Activated CD4-positive, alpha-beta T cell treated with anti-CD3 and anti-CD28 coated beads, Interleukin-2, amount 10 ng/mL, durations not matched to agents 7 days and 5 days (primary cell): ENCODE data around the gene MUC13. TPM values are rescaled to one million over a fixed set of nuclear protein-coding genes. Genes with fewer than 3 reads are reported as not detected.
A peak's percentile ranks its signal among the peaks of the same experiment; 100 is the strongest.

Source experiments
- CTCF ChIA-PET: fragments of 350-600 bp; sonication (Branson Sonifier 250); formaldehyde crosslinking; loops from one replicate; lab custom pipeline; 2021; ENCODE audit warnings: antibody characterized with exemption; lab: Charles Lee
- POLR2A ChIA-PET: fragments of 350-600 bp; sonication (Branson Sonifier 250); formaldehyde crosslinking; loops from one replicate; lab custom pipeline; 2021; ENCODE audit warnings: antibody characterized with exemption; lab: Charles Lee
- DNase-seq: peaks from one replicate; pipeline ENCODE4 v3.0.0-alpha.2; 2020
- H3K27ac Mint-ChIP-seq: one replicate; pipeline ENCODE4 v1.8.0; 2021; ENCODE audit warnings: mild to moderate bottlenecking, moderate library complexity, mixed read lengths
- H3K27me3 Mint-ChIP-seq: one replicate; pipeline ENCODE4 v1.8.0; 2021; ENCODE audit warnings: mixed read lengths
- H3K36me3 Mint-ChIP-seq: one replicate; pipeline ENCODE4 v1.8.0; 2021; ENCODE audit warnings: low read depth, mixed read lengths
- H3K4me1 Mint-ChIP-seq: one replicate; pipeline ENCODE4 v1.8.0; 2021; ENCODE audit warnings: mixed read lengths
- H3K4me3 Mint-ChIP-seq: one replicate; pipeline ENCODE4 v1.8.0; 2021; ENCODE audit warnings: mild to moderate bottlenecking, moderate library complexity, mixed read lengths
- H3K9me3 Mint-ChIP-seq: one replicate; pipeline ENCODE4 v1.8.0; 2021; ENCODE audit warnings: mixed read lengths
- total RNA-seq, 2 experiments: library from RNA; stranded (reverse); gene quantifications; one replicate each; pipeline ENCODE4 v1.2.3, GENCODE V29; 2021

The MUC13 gene
- total RNA-seq, 2 experiments from 2014 or later: not detected

DNA sequence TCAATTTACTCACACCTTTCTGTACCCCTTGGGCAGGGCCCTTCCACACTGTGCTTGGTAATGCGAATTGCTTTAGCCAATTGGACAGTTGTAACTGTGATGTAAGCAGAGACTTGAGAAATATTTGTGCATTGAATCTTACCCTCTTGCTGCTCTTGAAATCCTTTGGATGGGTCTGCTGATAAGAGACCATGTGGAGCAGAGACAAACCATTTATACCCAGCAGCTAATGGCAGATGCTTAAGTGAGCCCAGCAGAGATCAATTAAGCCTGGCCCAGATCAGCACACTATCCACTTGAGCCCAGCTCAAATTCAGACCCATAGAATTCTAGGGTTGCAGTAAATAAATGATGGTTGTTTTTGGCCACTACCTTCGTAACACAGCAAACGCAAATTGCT lies 19.3 kb downstream of the MUC13 start:
- no peaks in the 10 kb centered on the region for H3K36me3 Mint-ChIP-seq
- no peak overlapping the region for H3K4me3 Mint-ChIP-seq
- no peaks in the 10 kb centered on the region for H3K9me3 Mint-ChIP-seq
- ChIA-PET POLR2A (no interaction called here), CTCF (no interaction called here)
- H3K27me3 Mint-ChIP-seq: peaks cover 8% of the 10 kb centered on the region
- H3K4me1 Mint-ChIP-seq: no peaks in the 10 kb centered on the region
- DNase-seq: no peak
- no peak overlapping the region for H3K27ac Mint-ChIP-seq

DNA sequence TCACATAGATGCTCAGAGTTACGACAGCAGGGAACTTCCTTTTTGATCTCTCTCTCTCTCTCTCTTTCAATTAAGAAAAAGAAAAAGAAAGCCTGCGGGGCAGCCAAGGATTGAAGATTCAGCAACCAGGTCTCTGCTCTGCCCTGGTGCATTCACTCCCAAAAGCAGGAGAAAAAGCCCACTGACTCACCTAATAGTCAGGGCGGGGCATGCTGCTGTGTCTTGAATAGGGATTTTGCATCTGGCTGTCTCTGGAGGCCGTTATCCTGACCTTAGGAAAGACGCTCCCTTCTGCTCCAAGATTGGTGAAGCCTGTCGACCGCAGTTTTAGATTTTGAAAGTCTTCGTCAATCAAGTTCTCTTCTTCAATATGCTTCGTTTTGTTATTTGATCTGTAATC lies 26.6 kb downstream of the MUC13 start:
- DNase-seq: no peak
- CTCF ChIA-PET: no interaction called here
- POLR2A ChIA-PET: no interaction called here
- Mint-ChIP-seq H3K4me1 (no peaks in the 10 kb centered on the region), H3K4me3 (no peak overlapping the region), H3K27me3 (peaks cover 28% of the 10 kb centered on the region), H3K9me3 (no peaks in the 10 kb centered on the region), H3K27ac (no peak overlapping the region), H3K36me3 (no peaks in the 10 kb centered on the region)

DNA sequence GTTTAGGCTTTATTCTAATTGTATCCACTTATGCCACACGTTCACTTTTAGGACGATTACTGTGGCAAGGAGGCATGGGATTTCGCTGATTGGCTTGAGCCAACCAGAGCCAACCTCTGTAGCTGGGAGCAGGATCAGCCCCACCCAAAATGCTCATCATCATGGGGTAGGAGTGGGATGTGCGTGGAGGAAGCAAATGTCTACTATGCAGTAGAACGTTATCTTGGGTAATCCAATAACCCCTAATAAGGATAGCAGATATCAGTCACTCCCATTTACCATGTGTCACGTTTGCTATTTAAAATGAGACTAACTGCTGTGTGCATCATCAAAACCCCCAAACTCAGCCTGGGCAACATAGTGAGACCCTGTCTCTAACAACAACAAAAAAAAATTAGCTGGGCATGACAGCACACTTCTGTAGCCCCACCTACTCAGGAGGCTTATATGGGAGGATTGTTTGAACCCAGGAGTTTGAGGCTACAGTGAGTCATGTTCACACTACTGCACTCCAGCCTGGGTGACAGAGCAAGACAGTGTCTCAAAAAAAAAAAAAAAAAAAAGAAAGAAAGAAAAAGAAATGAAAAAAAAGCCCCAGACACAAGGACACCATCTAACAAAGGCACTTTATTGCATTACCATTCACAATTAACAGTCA lies 29.6 kb downstream of the MUC13 start:
- no peak overlapping the region for H3K27ac Mint-ChIP-seq
- ChIA-PET POLR2A (no interaction called here), CTCF (interaction anchor here (1.1 kb wide), 1 partner anchor 125 kb away, joined by 3 read pairs; no protein-coding TSS in a partner anchor)
- no peaks in the 10 kb centered on the region for H3K36me3 Mint-ChIP-seq
- no peaks in the 10 kb centered on the region for H3K9me3 Mint-ChIP-seq
- DNase-seq: no peak
- H3K4me3 Mint-ChIP-seq: no peak overlapping the region
- H3K4me1 Mint-ChIP-seq: peaks cover 8% of the 10 kb centered on the region
- H3K27me3 Mint-ChIP-seq: peaks cover 19% of the 10 kb centered on the region

DNA sequence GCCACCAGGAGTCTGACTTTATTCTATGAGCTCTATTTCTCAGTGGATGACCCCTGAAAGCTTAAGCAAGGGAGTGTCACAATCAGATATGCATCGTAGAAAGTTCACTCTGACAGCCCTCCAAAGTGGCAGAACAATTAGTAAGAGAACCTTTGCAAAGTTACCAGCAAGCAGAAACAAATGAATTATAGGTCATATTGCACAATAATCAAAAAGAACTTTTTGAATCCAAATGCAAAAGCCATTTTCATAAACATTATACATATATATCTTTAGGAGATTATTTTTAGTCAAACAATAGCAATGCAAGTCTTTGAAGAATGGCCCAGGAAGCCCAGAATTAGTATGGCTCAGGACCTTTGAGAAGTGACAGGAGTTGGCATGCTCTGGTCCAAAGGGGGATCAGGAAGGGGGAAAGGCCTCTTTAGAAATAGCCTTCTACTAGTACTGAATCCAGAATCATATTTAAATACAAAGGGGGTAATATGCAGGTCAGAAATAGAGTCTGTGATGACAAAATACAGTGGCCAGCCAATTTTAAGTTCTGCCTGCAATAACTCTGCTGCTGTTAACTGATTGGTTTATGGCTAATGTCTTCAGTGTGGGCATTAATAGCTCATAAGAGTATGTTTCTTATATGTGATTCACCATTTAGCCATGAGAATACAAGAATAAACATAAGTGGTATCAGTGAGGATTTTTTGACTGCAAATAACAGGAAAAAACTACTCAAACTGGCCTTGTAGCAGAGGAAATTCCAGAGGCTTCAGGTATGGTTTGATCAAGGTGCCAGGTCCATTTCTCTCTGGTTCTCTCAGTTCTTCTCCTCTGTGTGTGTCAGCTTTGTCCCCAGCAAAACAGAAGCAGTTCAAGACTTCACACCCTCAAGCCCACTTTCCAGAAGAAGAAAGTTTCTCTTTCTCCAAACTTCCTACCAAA lies 30.4 kb downstream of the MUC13 start:
- CTCF ChIA-PET: interaction anchor here (1.6 to 3.5 kb wide), 2 partner anchors 15 to 143 kb away, joined by 11 to 25 read pairs; partner anchors contain the start of gene ITGB5
- H3K9me3 Mint-ChIP-seq: no peaks in the 10 kb centered on the region
- H3K4me3 Mint-ChIP-seq: no peak overlapping the region
- peaks cover 18% of the 10 kb centered on the region for H3K27me3 Mint-ChIP-seq
- POLR2A ChIA-PET: no interaction called here
- no peak for DNase-seq
- H3K36me3 Mint-ChIP-seq: no peaks in the 10 kb centered on the region
- H3K4me1 Mint-ChIP-seq: peaks cover 8% of the 10 kb centered on the region
- H3K27ac Mint-ChIP-seq: no peak overlapping the region

DNA sequence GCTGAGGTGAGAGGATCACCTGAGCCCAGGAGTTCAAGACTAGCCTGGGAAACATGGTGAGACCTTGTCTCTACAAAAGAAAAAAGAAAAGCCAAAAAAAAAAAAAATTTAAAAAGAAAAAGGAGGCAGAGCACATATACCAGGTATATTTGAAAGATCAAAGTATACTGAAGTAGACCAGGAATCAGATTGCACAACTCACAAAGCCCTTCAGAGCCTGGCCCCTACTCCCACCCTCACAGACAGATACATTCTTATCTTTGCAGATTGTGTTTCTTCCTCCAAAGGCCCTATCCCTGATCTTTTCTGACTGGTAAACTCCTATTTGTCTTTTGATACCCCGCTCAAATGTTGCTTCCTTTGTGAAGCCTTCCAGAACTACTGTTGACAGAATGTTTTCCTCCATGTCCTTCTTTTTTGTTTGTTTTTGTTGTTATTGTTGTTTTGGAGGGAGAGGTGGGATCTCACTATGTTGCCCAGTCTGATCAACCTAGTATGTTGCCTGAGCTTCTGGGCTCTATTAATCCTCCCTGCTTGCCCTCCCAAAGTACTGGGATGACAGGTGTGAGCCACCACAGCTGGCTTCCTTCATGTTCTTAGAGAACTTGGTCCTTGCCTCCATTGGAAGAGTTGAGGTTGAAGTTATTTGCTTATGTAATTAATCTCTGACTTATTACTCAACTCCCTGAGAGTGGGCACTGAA lies 37.6 kb downstream of the MUC13 start:
- Mint-ChIP-seq H3K4me1 (peaks cover 8% of the 10 kb centered on the region), H3K4me3 (no peak overlapping the region), H3K27me3 (no peaks in the 10 kb centered on the region), H3K9me3 (no peaks in the 10 kb centered on the region), H3K27ac (no peak overlapping the region), H3K36me3 (no peaks in the 10 kb centered on the region)
- ChIA-PET POLR2A (no interaction called here), CTCF (interaction anchor here (0.8 kb wide), 1 partner anchor 136 kb away, joined by 3 read pairs; no protein-coding TSS in a partner anchor)
- DNase-seq: no peak

DNA sequence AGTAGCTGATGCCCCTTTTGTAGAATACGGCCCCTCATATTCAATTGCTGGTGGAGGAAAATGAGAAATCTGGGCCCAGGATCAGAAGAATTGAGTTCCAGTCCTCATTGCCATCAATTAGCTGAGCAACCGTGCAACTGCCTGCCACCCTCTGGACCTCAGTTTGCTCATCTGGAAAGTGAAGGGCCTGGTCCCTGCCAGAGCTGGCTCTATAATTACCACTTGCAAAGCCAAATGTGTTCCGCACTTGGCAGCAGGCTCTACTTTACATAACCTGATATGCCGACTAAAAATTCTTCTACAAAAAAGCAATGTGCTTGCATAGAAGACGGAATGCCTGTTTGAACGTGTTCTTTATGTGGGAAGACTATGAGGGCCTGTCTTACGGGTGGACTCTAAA lies 38.8 kb downstream of the MUC13 start:
- Mint-ChIP-seq H3K27ac (no peak overlapping the region), H3K4me1 (peaks cover under 1% of the 10 kb centered on the region), H3K27me3 (peaks cover 2% of the 10 kb centered on the region), H3K36me3 (no peaks in the 10 kb centered on the region), H3K9me3 (no peaks in the 10 kb centered on the region), H3K4me3 (no peak overlapping the region)
- CTCF ChIA-PET: interaction anchor here (2.0 kb wide), 1 partner anchor 135 kb away, joined by 16 read pairs; no protein-coding TSS in a partner anchor
- POLR2A ChIA-PET: no interaction called here
- no peak for DNase-seq

DNA sequence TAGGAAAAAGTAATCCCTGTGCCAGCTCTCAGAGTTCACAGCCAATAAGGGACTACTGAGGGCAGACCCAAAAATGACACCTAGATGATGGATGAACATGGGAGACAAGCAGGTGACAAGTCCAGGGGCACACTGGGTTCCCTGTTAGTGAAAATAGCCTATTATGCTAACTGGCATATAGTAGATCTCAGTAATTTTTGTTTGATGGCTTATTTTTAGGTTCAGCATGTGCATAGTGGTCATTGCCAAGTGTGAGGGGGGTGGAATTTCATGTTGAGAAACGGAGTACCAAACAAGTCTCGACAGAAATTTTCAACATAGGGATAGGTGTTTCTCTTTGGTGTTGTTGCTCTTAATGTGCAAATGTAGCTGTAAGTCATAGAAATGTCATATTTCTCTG lies 41.0 kb downstream of the MUC13 start:
- no peak overlapping the region for H3K4me3 Mint-ChIP-seq
- H3K27me3 Mint-ChIP-seq: peaks cover 19% of the 10 kb centered on the region
- CTCF ChIA-PET: interaction anchor here (0.6 kb wide), 1 partner anchor 133 kb away, joined by 4 read pairs; no protein-coding TSS in a partner anchor
- POLR2A ChIA-PET: no interaction called here
- no peaks in the 10 kb centered on the region for H3K4me1 Mint-ChIP-seq
- H3K9me3 Mint-ChIP-seq: no peaks in the 10 kb centered on the region
- no peaks in the 10 kb centered on the region for H3K36me3 Mint-ChIP-seq
- DNase-seq: no peak
- H3K27ac Mint-ChIP-seq: no peak overlapping the region

DNA sequence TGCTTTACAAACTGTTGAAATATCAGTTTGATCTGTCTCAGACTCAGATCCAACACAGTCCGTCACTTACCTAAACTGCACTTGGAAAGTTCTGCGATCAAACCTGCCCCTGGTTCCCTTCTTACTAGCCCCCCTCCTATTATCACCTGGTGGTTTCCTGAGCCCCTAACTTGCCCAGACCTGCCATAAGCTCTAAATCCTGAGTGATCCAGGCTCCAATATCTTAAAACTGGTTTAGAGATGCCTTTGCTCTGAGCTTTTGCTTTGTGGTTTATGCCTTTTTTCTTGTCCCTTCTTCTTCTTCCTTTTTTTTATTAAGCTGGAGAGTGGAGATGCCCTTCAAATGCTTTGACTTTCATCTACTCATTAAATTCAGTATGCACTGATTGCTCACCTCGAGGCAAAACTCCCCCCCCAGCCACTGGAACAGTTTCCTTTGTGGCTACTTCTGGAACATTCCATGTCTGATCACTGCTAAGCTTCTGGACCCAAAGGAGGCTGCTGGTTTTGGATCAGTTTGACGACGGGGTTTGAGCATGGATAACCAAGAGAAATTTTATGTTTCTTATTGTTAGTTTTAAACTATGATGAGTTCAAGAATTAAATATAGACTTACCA lies 43.9 kb downstream of the MUC13 start:
- Mint-ChIP-seq H3K9me3 (no peaks in the 10 kb centered on the region), H3K36me3 (no peaks in the 10 kb centered on the region), H3K27ac (no peak overlapping the region), H3K4me1 (peaks cover 4% of the 10 kb centered on the region), H3K27me3 (peaks cover 34% of the 10 kb centered on the region), H3K4me3 (no peak overlapping the region)
- ChIA-PET CTCF (interaction anchor here (0.6 to 5.9 kb wide), 3 partner anchors 12 to 372 kb away, joined by 3 to 25 read pairs (median 3); no protein-coding TSS in a partner anchor), POLR2A (no interaction called here)
- no peak for DNase-seq

DNA sequence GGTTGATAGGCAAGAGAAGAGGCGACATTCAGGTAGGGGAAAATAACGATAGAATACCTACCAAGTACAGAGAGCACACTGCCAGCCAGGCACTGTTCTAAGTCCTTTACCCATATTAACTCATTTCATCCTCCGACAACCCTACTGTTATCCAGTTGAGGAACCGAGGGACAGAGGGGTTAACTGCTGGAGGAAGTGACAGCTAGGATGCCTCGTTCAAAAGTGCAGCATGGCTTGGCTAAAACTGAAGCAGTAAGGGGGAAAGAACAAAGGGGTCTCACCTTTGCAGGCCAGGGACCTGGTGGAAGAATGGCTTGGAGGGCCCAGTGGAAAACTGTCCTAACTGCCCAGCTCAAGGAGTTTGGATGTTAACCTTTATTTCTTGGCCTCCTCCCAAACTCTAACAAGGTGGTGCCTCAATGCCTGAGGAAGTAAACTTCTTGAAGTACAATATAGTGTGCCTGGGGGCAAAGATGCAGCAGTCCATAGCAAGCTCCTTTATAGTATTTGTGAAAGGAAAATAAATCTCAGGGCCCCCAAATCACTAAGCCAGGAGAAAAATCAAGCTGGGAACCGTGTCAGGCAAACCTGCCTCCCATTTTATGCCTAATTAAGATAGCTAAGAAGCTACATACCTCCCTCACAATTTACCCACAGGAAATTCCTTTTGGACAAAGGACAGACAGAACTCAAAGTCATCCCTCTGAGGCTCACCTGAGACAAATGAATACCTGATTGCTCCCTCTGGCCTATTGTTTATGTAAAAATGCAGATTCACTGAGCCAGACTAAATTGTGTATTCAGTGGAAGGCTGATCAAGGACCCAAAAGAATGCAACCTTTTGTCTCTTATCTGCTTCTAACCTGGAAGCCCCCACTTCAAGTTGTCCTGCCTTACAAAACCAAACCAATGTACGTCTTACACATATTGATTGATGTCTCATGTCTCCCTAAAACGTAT lies 45.8 kb downstream of the MUC13 start:
- peaks cover 4% of the 10 kb centered on the region for H3K4me1 Mint-ChIP-seq
- H3K9me3 Mint-ChIP-seq: no peaks in the 10 kb centered on the region
- H3K27ac Mint-ChIP-seq: no peak overlapping the region
- no peak for DNase-seq
- CTCF ChIA-PET: interaction anchor here (0.6 to 5.9 kb wide), 5 partner anchors 14 to 144 kb away, joined by 3 to 25 read pairs (median 4); no protein-coding TSS in a partner anchor
- POLR2A ChIA-PET: no interaction called here
- peaks cover 52% of the 10 kb centered on the region for H3K27me3 Mint-ChIP-seq
- H3K36me3 Mint-ChIP-seq: no peaks in the 10 kb centered on the region
- H3K4me3 Mint-ChIP-seq: peak overlapping the region; percentile 54

DNA sequence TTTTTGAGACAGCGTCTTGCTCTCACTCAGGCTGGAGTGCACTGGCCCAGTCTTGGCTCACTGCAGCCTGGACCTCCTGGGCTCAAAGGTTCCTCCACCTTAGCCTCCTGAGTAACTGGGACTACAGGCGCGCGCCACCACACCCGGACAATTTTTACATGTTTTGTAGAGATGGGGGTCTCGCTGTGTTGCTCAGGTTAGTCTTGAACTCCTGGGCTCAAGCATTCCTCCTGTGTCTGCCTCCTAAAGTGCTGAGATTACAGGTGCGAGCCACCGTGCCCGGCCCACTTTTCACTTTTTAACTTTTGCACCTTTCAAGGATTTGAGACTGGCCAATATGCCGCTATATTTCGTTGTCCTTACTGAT lies 46.6 kb downstream of the MUC13 start:
- no peaks in the 10 kb centered on the region for H3K36me3 Mint-ChIP-seq
- peaks cover 59% of the 10 kb centered on the region for H3K27me3 Mint-ChIP-seq
- ChIA-PET CTCF (interaction anchor here (1.4 to 5.9 kb wide), 3 partner anchors 15 to 143 kb away, joined by 3 to 25 read pairs (median 4); no protein-coding TSS in a partner anchor), POLR2A (no interaction called here)
- peaks cover 4% of the 10 kb centered on the region for H3K4me1 Mint-ChIP-seq
- no peaks in the 10 kb centered on the region for H3K9me3 Mint-ChIP-seq
- H3K4me3 Mint-ChIP-seq: peak overlapping the region; percentile 54
- no peak for DNase-seq
- no peak overlapping the region for H3K27ac Mint-ChIP-seq

DNA sequence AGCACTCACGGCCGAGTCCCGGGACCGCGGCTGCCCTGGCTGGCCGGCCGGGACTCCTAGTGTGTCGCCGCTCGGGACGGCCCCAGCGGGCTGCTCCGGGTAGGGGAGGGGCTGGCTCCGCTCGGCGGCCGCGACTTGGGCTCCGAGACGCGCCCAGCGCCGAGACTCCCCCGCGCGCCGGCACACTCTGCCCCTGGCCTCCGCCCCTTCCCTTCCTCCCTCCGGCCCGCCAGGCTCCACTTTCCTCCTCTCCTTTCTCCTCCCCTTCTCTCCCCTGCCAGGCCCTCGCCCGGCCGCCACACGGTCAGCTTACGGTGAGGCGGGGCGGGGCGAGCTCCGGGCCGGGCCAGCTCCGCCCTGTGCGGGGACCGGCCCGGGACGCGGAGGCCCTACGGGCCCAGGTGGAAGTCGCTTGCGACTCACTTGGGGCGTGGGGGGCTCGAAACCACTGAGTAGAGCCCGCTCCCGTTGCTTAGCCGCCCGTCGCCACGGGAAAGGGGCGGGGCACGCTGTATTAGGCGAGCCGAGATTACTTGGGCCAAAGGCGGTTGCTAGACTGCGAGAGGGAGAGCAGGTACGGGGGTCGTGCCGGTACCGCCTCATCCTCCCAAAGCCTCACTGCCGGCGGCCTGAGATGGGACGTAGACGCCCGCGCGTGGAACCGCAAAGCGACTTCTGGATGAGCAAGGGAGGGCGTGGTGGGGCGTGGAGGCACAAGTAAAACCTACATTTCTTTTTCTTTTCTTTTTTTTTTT lies 47.2 kb downstream of the MUC13 start, which contains the start of gene ITGB5:
ITGB5 (minus strand) TSS at position 189 of the 755 bp plus-strand sequence. CDS start 365 bp downstream, outside the sequence.
- peak; percentile 10 for DNase-seq
- Mint-ChIP-seq H3K36me3 (no peaks in the 10 kb centered on the region), H3K9me3 (no peaks in the 10 kb centered on the region), H3K4me3 (peak within 1 kb of the TSS; percentile 54), H3K27ac (no peak within 1 kb of the TSS), H3K4me1 (peaks cover 4% of the 10 kb centered on the region), H3K27me3 (peaks cover 64% of the 10 kb centered on the region)
- ChIA-PET CTCF (interaction anchor here (1.4 to 5.9 kb wide), 2 partner anchors 15 to 126 kb away, joined by 3 to 25 read pairs; no protein-coding TSS in a partner anchor), POLR2A (no interaction called here)
